ENCODE measurements around the gene SMYD3.

Gene SMYD3

DNA sequence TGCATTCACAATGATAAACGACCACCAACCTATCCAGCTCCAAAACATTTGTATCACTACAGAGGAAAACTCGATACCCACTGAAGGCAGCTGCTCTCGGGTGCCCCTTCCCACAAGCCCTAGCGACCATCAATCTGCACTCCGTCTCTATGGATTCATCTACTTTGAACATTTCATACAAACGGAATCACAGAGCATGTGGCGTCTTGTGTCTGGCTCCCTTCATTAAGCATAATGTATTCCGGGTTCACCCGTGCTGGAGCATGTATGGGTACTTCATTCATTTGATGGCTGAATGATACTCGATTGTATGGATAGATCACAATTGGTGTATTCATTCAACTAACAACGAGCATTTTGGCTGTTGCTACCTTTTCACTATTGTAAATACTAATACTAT is 340.2 kb downstream of the SMYD3 start:
- Histone ChIP-seq H3K4me3 (ENCODE audit: insufficient read depth, low read length, poor library complexity, severe bottlenecking) (no peak overlapping the region), H3F3A (ENCODE audit: insufficient read depth) (no peaks in the 10 kb centered on the region), H3K9me3 (ENCODE audit: insufficient read depth, low read length) (no peaks in the 10 kb centered on the region), H3K36me3 (ENCODE audit: low read length) (no peaks in the 10 kb centered on the region), H3K9me2 (replicated peaks; ENCODE audit: insufficient read depth, low read length) (no peaks in the 10 kb centered on the region), H4K20me1 (ENCODE audit: low read depth, low read length) (no peaks in the 10 kb centered on the region), H3K27ac (ENCODE audit: low read depth, low read length) (no peak overlapping the region), H3K4me2 (ENCODE audit: low read depth, low read length, poor library complexity, severe bottlenecking) (no peak overlapping the region), H3K9ac (ENCODE audit: low read length) (no peak overlapping the region), H3K27me3 (ENCODE audit: low read length) (no peaks in the 10 kb centered on the region), H3K79me2 (ENCODE audit: insufficient read depth, low read length) (no peaks in the 10 kb centered on the region), H2AFZ (ENCODE audit: low read depth, low read length, severe bottlenecking) (no peak overlapping the region)
- no peak for TF ChIP-seq EZH2phosphoT487 (conservative IDR thresholded peaks at IDR 0.05; ENCODE audit: low read length)
- TF ChIP-seq, protein P1, sequence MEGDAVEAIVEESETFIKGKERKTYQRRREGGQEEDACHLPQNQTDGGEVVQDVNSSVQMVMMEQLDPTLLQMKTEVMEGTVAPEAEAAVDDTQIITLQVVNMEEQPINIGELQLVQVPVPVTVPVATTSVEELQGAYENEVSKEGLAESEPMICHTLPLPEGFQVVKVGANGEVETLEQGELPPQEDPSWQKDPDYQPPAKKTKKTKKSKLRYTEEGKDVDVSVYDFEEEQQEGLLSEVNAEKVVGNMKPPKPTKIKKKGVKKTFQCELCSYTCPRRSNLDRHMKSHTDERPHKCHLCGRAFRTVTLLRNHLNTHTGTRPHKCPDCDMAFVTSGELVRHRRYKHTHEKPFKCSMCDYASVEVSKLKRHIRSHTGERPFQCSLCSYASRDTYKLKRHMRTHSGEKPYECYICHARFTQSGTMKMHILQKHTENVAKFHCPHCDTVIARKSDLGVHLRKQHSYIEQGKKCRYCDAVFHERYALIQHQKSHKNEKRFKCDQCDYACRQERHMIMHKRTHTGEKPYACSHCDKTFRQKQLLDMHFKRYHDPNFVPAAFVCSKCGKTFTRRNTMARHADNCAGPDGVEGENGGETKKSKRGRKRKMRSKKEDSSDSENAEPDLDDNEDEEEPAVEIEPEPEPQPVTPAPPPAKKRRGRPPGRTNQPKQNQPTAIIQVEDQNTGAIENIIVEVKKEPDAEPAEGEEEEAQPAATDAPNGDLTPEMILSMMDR (IDR thresholded peaks at IDR 0.05; ENCODE audit: insufficient read depth, low read length, poor library complexity, severe bottlenecking), result no peak

DNA sequence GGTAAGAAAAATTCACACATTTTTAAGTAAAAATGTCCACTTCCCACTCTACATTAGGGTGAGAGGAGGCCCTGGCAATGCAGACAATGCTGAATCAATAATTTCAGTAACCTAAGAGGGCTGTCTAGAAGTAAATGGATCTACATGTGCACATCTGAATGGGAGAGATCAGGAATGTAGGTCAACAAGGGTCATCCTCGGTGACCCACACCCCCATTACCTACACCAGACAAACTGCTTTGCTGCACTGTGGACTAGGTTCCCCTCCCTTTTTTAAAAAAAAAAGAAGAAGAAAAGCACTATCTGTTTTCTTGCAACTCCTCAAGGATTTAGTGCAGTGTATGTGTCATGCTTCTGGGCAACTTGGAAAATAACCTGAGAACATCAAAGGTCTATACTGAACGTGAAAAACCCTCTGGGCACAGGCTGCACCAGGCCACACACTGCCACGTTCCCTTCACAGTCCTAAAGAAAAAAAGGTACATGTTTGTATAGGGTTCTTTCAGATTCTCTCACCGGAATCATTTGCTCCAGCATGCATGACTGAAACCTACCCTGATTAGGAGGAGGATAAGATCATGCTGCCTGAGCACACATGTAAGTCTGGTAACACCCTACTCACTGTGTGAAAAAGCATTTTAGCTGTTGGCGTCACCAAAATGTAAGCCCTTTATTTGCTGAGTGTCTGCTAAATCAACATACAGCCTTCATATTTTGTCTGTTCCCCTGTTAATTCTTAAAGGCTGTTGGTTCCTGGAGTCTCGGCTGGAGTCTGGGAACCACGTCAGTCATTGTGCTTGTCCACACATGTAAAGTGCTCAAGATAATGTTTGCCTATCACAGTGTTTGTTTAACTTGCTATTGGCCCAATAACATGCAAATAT is 341.0 kb downstream of the SMYD3 start:
- Histone ChIP-seq H3K27ac (ENCODE audit: low read depth, low read length) (no peak overlapping the region), H4K20me1 (ENCODE audit: low read depth, low read length) (no peaks in the 10 kb centered on the region), H3K4me2 (ENCODE audit: low read depth, low read length, poor library complexity, severe bottlenecking) (no peak overlapping the region)

DNA sequence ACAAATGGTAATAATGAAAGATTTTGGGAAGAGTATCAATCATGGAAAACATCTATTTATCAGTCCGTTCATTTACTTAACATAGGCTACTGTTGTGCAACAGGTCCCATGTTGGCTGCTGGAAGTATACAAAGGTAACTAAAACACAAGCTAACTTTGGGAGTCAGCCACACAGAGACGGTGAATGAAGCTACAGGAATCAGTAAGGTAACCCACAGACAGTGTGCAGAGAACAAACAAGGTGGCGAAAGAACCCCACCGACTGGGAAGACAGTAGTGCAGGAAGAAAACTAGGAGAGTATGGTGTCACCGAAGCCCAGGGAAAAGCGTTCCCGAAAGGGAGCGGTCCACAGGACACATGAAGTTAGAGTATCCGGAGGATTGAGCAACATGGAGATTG is 342.3 kb downstream of the SMYD3 start:
- H3K27me3 ChIP-seq (ENCODE audit: low read length), result no peaks in the 10 kb centered on the region
- no peaks in the 10 kb centered on the region for H3F3A ChIP-seq (ENCODE audit: insufficient read depth)
- no peak overlapping the region for H3K27ac ChIP-seq (ENCODE audit: low read depth, low read length)
- H3K9me2 ChIP-seq (replicated peaks; ENCODE audit: insufficient read depth, low read length), result no peaks in the 10 kb centered on the region
- H2AFZ ChIP-seq (ENCODE audit: low read depth, low read length, severe bottlenecking), result no peak overlapping the region
- no peaks in the 10 kb centered on the region for H3K36me3 ChIP-seq (ENCODE audit: low read length)
- H3K9me3 ChIP-seq (ENCODE audit: insufficient read depth, low read length), result no peaks in the 10 kb centered on the region
- no peak for TF ChIP-seq EZH2phosphoT487 (conservative IDR thresholded peaks at IDR 0.05; ENCODE audit: low read length)
- TF ChIP-seq, protein P1 (IDR thresholded peaks at IDR 0.05; ENCODE audit: insufficient read depth, low read length, poor library complexity, severe bottlenecking), result no peak
- H3K4me2 ChIP-seq (ENCODE audit: low read depth, low read length, poor library complexity, severe bottlenecking), result no peak overlapping the region
- H3K79me2 ChIP-seq (ENCODE audit: insufficient read depth, low read length), result no peaks in the 10 kb centered on the region
- no peak overlapping the region for H3K9ac ChIP-seq (ENCODE audit: low read length)
- H3K4me3 ChIP-seq (ENCODE audit: insufficient read depth, low read length, poor library complexity, severe bottlenecking), result no peak overlapping the region
- no peaks in the 10 kb centered on the region for H4K20me1 ChIP-seq (ENCODE audit: low read depth, low read length)

More for the DNA sequence above, 341.0 kb downstream of the SMYD3 start:
- H3K9me3 ChIP-seq (ENCODE audit: insufficient read depth, low read length), result no peaks in the 10 kb centered on the region
- no peaks in the 10 kb centered on the region for H3K27me3 ChIP-seq (ENCODE audit: low read length)
- H3K9me2 ChIP-seq (replicated peaks; ENCODE audit: insufficient read depth, low read length), result no peaks in the 10 kb centered on the region
- no peaks in the 10 kb centered on the region for H3K79me2 ChIP-seq (ENCODE audit: insufficient read depth, low read length)
- H3K4me3 ChIP-seq (ENCODE audit: insufficient read depth, low read length, poor library complexity, severe bottlenecking), result no peak overlapping the region
- TF ChIP-seq EZH2phosphoT487 (conservative IDR thresholded peaks at IDR 0.05; ENCODE audit: low read length), result no peak
- TF ChIP-seq, protein P1 (IDR thresholded peaks at IDR 0.05; ENCODE audit: insufficient read depth, low read length, poor library complexity, severe bottlenecking), result no peak
- H3F3A ChIP-seq (ENCODE audit: insufficient read depth), result no peaks in the 10 kb centered on the region
- no peaks in the 10 kb centered on the region for H3K36me3 ChIP-seq (ENCODE audit: low read length)
- H3K9ac ChIP-seq (ENCODE audit: low read length), result no peak overlapping the region
- no peak overlapping the region for H2AFZ ChIP-seq (ENCODE audit: low read depth, low read length, severe bottlenecking)
